Pancreas (tissue), 10 donors: ENCODE data around the gene PRORP. TPM values are rescaled to one million over a fixed set of nuclear protein-coding genes. Genes with fewer than 3 reads are reported as not detected.

ENCODE experiments used
- ATAC-seq, 4 donors: fragments of 200-7000 bp; cut with Tn5 transposase; one replicate each; pipeline versions ENCODE4 v1.8.0 to v1.9.1; 2020; ENCODE audit warnings: mild to moderate bottlenecking in 4 of 4, moderate library complexity in 4 of 4
- DNase-seq, 6 donors: peaks; one replicate each; pipeline ENCODE4 v3.0.0-alpha.2; 2020
- FAIRE-seq: peaks from 2 replicates; lab custom pipeline; 2012; peaks lifted over from hg19 to GRCh38; lab: Jason Lieb, UNC
- H3K27ac ChIP-seq, 4 donors: fragments of 200-600 bp; sonication (generic); 1 replicate in 3 of 4; 2 replicates in 1 of 4; pipeline versions ENCODE4 v1.5.0 to v1.8.0; 2020
- H3K27me3 ChIP-seq, 4 donors: fragments of 200-600 bp; one replicate each; pipeline ENCODE4 v1.8.0; 2021
- H3K36me3 ChIP-seq, 3 donors: fragments of 200-600 bp; sonication (generic) in 1 of 3; one replicate each; pipeline versions ENCODE4 v1.5.0 to v1.8.0; 2020 to 2021
- H3K4me1 ChIP-seq, 3 donors: fragments of 200-600 bp; one replicate each; pipeline ENCODE4 v1.8.0; 2021
- H3K4me3 ChIP-seq, 4 donors: fragments of 200-600 bp; sonication (generic) in 2 of 4; one replicate each; pipeline versions ENCODE4 v1.5.0 to v1.8.0; 2020 to 2021
- H3K9me3 ChIP-seq, 4 donors: fragments of 200-600 bp; one replicate each; pipeline ENCODE4 v1.8.0; 2021
- CTCF ChIP-seq, 4 donors: fragments of 200-600 bp; sonication (generic) in 3 of 4; IDR thresholded peaks; one replicate each; pipeline versions ENCODE4 v1.5.0 to v1.8.0; 2021; ENCODE audit warnings: antibody characterized with exemption in 4 of 4
- WGBS, 2 donors: extraction: QIAGEN DNeasy Blood & Tissue Kit; methylation state at CpG; one replicate each; pipeline ENCODE4 v1.1.7; 2013; 5-methylcytosine and 5-hydroxymethylcytosine counted together
- intact Hi-C, 3 donors: fragments of 100-400 bp; cut with DNase I; formaldehyde crosslinking; loops; one replicate each; pipeline versions ENCODE4 v1.11.1 to v1.14.2; 2022
- polyA plus RNA-seq, 2 donors: library from polyadenylated mRNA; stranded (reverse); fragments of 200-250 nt; gene quantifications; one replicate each; pipeline ENCODE4 v1.2.3, GENCODE V29; 2013
- total RNA-seq, 6 donors: library from RNA; stranded (reverse); fragmentation: NEBNext Ultra II Directional in 4 of 6; extraction: Animal tissue kit (Norgen Biotek cat#: 25700) in 4 of 6; gene quantifications; one replicate each; pipeline versions ENCODE4 v1.2.1 to v1.2.4, GENCODE V29; 2021 to 2023
- donor health status: healthy with polysubstance abuse.
- donor health status: DM: no; HTN: no; CAD: no; lungs with moderate emphysema.
- donor health status: DM: no; HTN: no; CAD: no.
- donor health status: control.
- donor health status: control.
- donor health status: Bipolar disorder and iron deficiency.
- donor health status: DM: yes; HTN: yes; CAD: no.
- donor health status: DM: no; HTN: no; CAD: no.
- donor health status: DM: no; HTN: no; CAD: no.
- donor health status: DM: yes; HTN: yes; CAD: no.

The PRORP gene
- total and polyA plus RNA-seq, 8 donors = 3.5 to 14.2 (median 6.4) TPM

GRCh38 chr14:35121026-35121886 lies 1.1 kb upstream of the PRORP start:
- Histone ChIP-seq H3K27me3 (no peaks in the 10 kb centered on the region), H3K4me3 (peak overlapping the region; percentile 48 to 72 (median 52)), H3K27ac (peak overlapping the region; percentile 86 to 98 (median 96)), H3K4me1 (peaks cover 0 to 16% (median 13%) of the 10 kb centered on the region in 3 donors), H3K36me3 (no peaks in the 10 kb centered on the region), H3K9me3 (no peaks in the 10 kb centered on the region)
- no peak for FAIRE-seq
- WGBS, 2 donors = 4 to 7% methylated on average over 34 of the region's 34 CpGs
- intact Hi-C loops = no loop called here
- no peak for TF ChIP-seq CTCF (IDR thresholded peaks at IDR 0.05)
- DNase-seq = peak in 3 of 6 donors; percentile 17 to 25 (median 24)
- peak in 1 of 4 donors; percentile 3 for ATAC-seq

GRCh38 chr14:35122696-35123387 lies 490 bp downstream of the PRORP start:
- FAIRE-seq (no peak), DNase-seq (no peak)
- intact Hi-C loops = no loop called here

DNA sequence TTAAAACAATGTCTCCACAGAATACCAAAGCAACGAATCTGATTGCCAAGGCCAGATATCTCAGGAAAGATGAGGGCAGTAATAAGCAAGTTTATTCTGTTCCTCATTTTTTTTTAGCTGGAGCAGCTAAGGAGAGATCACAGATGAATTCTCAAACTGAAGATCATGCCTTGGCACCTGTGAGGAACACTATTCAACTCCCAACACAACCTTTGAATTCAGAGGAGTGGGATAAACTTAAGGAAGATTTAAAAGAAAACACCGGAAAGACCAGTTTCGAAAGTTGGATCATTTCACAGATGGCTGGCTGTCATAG lies 994 bp downstream of the PRORP start:
- no peak for TF ChIP-seq CTCF (IDR thresholded peaks at IDR 0.05)
- Histone ChIP-seq H3K27me3 (no peaks in the 10 kb centered on the region), H3K36me3 (no peaks in the 10 kb centered on the region), H3K9me3 (no peaks in the 10 kb centered on the region), H3K4me1 (peaks cover 0 to 16% (median 13%) of the 10 kb centered on the region in 3 donors), H3K27ac (peak overlapping the region in 2 of 4 donors; percentile 93 to 98), H3K4me3 (peak overlapping the region; percentile 48 to 72 (median 52))
- no peak for FAIRE-seq
- 20 to 22% methylated on average over 3 of the region's 3 CpGs for WGBS, 2 donors
- no peak for DNase-seq
- intact Hi-C loops = no loop called here
- ATAC-seq = no peak

More at GRCh38 chr14:35122696-35123387, 490 bp downstream of the PRORP start:
- Histone ChIP-seq H3K36me3 (no peaks in the 10 kb centered on the region), H3K27ac (peak overlapping the region; percentile 86 to 98 (median 96)), H3K4me3 (peak overlapping the region; percentile 48 to 72 (median 52)), H3K4me1 (peaks cover 0 to 16% (median 13%) of the 10 kb centered on the region in 3 donors), H3K27me3 (no peaks in the 10 kb centered on the region), H3K9me3 (no peaks in the 10 kb centered on the region)
- 2% methylated on average over 23 of the region's 23 CpGs for WGBS, 2 donors
- no peak for TF ChIP-seq CTCF (IDR thresholded peaks at IDR 0.05)
- ATAC-seq = peak in 3 of 4 donors; percentile 11 to 27 (median 18)

- Histone ChIP-seq H3K27me3 (no peaks in the 10 kb centered on the region), H3K36me3 (no peaks in the 10 kb centered on the region), H3K9me3 (no peaks in the 10 kb centered on the region), H3K27ac (no peak overlapping the region), H3K4me3 (no peak overlapping the region), H3K4me1 (peaks cover 0 to 16% (median 13%) of the 10 kb centered on the region in 3 donors)
- ATAC-seq (no peak), FAIRE-seq (no peak), DNase-seq (no peak)
- no peak for TF ChIP-seq CTCF (IDR thresholded peaks at IDR 0.05)
- 94 to 100% methylated on average over 1 of the region's 1 CpG for WGBS, 2 donors
- intact Hi-C loops = no loop called here
These were observed 1.8 kb downstream of the PRORP start for GRCh38 chr14:35124127-35124526.
